ENCODE data around the gene TPTE.
"Not testable (repeated sequence)": the region's sequence is repeated elsewhere in the genome, so short reads cannot be mapped to it uniquely, and the experiment has no call there.

Gene TPTE

DNA sequence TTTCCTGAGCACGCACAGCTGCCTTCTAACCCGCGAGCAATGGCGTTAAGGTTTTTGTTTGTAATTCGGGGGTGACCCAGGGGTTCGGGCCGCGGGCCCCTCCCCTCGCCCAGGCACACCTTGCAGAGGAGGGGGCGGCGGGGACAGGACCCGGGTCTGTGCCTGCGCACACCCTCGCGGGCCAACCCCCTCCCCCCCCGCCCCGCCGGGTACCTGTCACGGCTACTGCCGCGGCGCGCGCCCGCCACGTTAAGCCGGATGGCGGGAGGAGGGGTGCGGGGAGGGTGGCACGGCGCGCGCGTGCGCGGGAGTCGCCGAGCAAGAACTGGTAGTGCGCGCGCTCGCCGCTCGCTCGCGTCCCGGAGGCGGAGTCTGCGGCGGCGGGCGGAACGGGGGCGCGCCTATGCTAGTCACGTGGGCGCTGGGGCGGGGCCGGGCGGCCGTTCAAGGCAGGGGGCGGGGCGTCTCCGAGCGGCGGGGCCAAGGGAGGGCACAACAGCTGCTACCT is at the start of gene TPTE:
Gene TPTE (plus strand): TSS at position 493 of the 508 bp plus-strand sequence. CDS start 17,141 bp downstream, outside the sequence.
- TF ChIP-seq, protein P1, sequence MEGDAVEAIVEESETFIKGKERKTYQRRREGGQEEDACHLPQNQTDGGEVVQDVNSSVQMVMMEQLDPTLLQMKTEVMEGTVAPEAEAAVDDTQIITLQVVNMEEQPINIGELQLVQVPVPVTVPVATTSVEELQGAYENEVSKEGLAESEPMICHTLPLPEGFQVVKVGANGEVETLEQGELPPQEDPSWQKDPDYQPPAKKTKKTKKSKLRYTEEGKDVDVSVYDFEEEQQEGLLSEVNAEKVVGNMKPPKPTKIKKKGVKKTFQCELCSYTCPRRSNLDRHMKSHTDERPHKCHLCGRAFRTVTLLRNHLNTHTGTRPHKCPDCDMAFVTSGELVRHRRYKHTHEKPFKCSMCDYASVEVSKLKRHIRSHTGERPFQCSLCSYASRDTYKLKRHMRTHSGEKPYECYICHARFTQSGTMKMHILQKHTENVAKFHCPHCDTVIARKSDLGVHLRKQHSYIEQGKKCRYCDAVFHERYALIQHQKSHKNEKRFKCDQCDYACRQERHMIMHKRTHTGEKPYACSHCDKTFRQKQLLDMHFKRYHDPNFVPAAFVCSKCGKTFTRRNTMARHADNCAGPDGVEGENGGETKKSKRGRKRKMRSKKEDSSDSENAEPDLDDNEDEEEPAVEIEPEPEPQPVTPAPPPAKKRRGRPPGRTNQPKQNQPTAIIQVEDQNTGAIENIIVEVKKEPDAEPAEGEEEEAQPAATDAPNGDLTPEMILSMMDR (conservative IDR thresholded peaks at IDR 0.05; ENCODE audit: control insufficient read depth, insufficient read depth, low read depth, low read length) = no peak
- no peak within 1 kb of the TSS for H3K4me3 ChIP-seq (ENCODE audit: control insufficient read depth, low read depth, low read length)
- no peak for DNase-seq (ENCODE audit: low read depth)

DNA sequence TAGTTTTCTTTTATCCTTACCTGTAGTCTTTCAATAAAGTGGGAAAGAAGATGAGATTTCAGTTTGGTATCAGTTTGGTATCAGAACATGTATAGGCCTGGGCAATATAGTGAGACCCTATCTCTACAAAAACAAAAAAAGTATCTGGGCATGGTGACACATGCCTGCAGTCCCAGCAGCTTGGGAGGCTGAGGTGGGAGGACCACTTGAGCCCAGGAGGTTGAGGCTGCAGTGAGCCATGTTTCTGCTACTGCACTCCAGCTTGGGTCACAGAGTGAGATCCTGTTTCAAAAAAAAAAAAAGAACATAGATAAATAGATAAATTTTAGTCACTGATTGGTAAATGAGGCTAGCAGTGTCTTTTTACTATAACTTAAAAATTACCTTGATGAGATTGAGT is 49.4 kb upstream of the TPTE start:
- H3K4me3 ChIP-seq (ENCODE audit: control insufficient read depth, low read depth, low read length); DNase-seq (ENCODE audit: low read depth): not testable (repeated sequence)

DNA sequence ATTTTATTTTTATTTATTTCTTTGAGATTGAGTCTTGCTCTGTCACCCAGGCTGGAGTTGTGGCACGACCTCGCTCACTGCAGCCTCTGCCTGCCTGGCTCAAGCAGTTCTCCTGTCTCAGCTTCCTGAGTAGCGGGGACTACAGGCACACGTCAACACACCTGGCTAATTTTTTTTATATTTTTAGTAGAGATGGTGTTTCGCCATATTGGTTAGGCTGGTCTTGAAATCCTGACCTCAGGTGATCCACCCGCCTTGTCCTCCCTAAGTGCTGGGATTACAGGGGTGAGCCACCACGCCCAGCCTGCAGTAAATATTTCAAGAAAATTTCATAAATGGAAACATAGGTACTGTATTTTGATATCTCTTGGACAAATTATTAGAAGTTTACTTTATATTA is 43.6 kb upstream of the TPTE start:
- not testable (repeated sequence) for H3K4me3 ChIP-seq (ENCODE audit: control insufficient read depth, low read depth, low read length)

DNA sequence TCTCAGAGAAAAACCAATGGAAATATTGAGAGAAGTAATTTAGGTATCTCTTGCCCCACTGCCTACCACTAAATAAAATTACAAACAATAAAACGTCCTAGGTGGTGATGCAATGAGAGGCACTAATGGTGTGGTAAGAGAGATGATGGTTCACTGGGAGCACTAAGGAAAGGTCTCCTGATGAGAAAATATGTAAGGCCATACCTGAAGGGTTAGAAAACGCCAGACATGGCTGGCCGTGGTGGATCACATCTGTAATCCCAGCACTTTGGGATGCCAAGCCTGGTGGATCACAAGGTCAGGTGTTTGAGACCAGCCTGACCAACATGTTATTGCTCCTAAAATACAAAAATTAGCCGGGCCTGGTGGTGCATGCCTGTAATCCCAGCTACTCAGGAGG is 41.5 kb upstream of the TPTE start:
- not testable (repeated sequence) for H3K4me3 ChIP-seq (ENCODE audit: control insufficient read depth, low read depth, low read length); DNase-seq (ENCODE audit: low read depth)

More for the DNA sequence above, 43.6 kb upstream of the TPTE start:
- not testable (repeated sequence) for DNase-seq (ENCODE audit: low read depth)

DNA sequence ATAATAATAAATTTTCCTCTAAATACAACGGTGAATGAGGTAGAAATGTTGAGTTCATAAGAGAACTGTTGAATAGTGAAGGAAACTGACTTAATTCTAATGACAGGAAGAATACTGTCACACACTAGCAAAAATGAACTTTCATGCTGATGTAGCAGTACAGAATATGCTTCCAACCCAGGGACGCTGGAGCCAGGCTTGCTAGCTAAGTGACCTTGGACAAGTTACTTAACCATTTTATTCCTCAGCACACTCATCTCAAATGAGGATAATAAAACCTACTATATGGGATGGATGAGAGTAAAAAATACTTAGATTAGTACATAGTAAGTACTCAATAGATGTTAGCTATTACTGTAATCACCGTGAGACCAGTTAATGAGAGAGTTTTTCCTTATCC is 36.5 kb upstream of the TPTE start:
- DNase-seq (ENCODE audit: low read depth); H3K4me3 ChIP-seq (ENCODE audit: control insufficient read depth, low read depth, low read length): not testable (repeated sequence)

DNA sequence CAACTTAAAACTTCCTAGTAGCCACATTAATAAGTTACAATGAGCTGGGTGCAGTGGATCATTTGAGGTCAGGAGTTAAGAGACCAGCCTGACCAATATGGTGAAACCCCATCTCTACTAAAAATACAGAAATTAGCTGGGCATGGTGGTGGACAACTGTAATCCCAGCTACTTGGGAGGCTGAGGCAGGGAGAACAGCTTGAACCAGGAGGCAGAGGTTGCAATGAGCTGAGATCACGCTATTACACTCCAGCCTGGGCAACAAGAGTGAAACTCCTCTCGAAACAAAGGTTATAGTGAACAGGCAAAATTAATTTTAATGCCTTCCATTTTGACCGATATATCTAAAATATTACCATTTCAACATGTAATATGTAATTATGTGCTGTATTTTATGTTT is 30.9 kb upstream of the TPTE start:
- H3K4me3 ChIP-seq (ENCODE audit: control insufficient read depth, low read depth, low read length); DNase-seq (ENCODE audit: low read depth): not testable (repeated sequence)

DNA sequence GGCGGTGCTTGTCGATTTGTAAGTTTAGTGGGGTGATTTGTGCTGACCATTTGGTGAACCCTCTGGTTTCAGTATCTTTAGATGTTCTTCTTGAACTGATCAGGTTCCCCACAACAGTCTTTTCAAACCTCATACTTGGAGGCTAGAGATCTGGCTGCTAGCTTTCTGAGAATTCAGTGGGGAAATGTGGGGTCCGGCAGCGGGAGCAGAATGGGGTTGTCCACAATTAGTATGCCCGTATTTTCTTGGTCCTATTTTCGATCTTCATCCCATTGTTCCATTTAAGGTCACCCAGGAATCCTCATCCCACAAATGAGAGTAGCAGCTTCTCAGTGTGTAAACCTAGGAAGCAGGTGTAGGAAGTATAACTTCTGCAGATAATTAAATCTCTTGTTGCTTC is 10.3 kb upstream of the TPTE start:
- TF ChIP-seq, protein P1 (conservative IDR thresholded peaks at IDR 0.05; ENCODE audit: control insufficient read depth, insufficient read depth, low read depth, low read length) = no peak
- no peak for DNase-seq (ENCODE audit: low read depth)

DNA sequence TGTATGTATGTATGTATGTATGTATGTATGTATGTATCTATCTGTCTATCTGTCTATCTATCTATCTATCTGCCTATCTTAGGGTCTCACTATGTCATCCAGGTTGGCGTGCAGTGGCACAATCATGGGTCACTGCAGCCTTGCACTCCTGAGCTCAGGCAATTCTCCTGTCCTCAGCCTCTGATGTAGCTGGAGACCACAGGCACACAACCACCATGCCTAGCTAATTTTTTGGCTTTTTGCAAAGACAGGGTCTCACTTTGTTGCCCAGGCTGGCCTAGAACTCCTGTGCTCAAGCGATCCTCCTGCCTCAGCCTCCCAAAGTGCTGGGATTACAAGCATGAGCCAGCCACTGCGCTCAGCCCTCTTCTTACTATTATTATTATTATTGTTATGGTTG is 4.5 kb upstream of the TPTE start:
- DNase-seq (ENCODE audit: low read depth); H3K4me3 ChIP-seq (ENCODE audit: control insufficient read depth, low read depth, low read length): not testable (repeated sequence)

More for the DNA sequence above, 10.3 kb upstream of the TPTE start:
- H3K4me3 ChIP-seq (ENCODE audit: control insufficient read depth, low read depth, low read length) = no peak overlapping the region

DNA sequence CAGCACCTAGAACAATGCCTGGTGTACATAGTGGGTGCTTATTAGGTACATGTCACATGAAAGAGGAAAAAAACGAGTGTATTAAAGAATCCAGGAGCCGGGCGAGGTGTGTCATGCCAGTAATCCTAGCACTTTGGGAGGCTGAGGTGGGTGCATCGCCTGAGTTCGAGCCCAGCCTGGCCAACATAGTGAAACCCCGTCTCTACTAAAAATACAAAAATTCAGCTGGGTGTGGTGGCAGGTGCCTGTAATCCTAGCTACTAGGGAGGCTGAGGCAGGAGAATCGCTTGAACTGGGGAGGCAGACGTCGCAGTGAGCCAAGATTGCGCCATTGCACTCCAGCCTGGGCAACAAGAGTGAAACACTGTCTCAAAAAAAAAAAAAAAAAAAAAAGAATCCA is 3.5 kb upstream of the TPTE start:
- not testable (repeated sequence) for H3K4me3 ChIP-seq (ENCODE audit: control insufficient read depth, low read depth, low read length); DNase-seq (ENCODE audit: low read depth)

DNA sequence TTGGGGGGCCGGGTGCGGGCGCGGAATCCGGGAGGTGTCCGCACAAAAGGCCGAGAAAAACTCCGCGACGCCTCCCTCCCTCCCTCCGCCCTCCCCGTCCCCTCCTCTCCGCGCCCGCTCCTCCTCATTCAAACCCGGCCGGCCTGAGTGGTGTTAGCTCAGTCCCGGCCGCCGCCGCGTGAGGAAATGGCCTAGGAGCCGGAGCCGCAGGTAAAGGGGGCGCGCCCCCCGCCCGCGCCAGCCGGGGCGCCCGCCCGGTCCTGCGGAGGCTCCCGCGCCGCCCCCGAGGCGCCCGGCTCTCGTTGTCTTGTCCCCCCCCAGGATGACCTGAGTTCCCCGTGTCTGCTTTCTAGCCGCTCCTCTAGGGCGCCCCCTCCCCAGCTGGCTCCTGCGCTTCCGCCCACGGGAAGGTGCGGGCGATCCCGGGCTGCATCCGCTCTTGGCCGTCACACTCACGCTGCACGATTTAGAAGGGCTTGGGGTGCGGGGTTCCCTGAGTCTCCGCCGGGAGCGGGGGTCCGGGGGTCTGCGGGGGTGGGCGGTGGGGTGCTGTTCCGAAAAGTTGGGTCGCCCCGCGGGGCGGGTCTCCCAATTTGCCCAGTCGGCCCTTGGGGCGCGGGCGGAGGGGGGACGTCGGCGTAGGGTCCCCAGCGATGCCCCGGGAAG is 585 bp downstream of the TPTE start:
- not testable (repeated sequence) for DNase-seq (ENCODE audit: low read depth); H3K4me3 ChIP-seq (ENCODE audit: control insufficient read depth, low read depth, low read length)

DNA sequence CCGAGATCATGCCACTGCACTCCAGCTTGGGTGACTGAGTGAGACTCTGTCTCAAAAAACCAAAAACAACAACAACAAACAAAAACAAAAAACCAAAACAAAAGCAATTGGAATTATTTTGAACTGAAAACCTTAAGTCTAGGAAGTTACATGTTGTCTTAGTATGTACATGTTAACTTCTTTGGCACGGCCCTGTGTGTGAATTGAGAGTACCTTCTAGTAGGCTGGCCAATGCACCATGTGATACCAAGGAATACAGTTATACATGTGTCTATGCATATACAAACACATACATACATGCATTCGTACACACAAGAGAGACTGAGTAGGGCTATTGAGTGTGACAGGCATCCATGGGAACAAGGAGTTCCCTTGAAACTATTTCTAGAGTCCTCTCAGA is 18.6 kb downstream of the TPTE start:
- H3K4me3 ChIP-seq (ENCODE audit: control insufficient read depth, low read depth, low read length) = no peak overlapping the region
- TF ChIP-seq, protein P1 (conservative IDR thresholded peaks at IDR 0.05; ENCODE audit: control insufficient read depth, insufficient read depth, low read depth, low read length) = no peak

DNA sequence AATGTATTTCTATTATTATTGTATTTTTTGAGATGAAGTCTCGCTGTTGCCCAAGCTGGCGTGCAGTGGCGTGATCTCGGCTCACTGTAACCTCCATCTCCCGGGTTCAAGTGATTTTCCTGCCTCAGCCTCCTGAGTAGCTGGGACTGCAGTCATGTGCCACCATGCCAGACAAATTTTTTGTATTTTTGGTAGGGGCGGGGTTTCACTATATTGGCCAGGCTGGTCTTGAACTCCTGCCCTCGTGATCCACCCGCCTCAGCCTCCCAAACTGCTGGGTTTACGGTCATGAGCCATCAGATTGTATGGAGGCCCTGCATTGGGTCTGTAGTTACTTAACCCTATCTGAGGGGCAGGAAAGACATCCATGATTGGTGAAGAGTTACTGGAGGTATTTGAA is 23.0 kb downstream of the TPTE start:
- not testable (repeated sequence) for H3K4me3 ChIP-seq (ENCODE audit: control insufficient read depth, low read depth, low read length)

More for the DNA sequence above, 18.6 kb downstream of the TPTE start:
- no peak for DNase-seq (ENCODE audit: low read depth)

DNA sequence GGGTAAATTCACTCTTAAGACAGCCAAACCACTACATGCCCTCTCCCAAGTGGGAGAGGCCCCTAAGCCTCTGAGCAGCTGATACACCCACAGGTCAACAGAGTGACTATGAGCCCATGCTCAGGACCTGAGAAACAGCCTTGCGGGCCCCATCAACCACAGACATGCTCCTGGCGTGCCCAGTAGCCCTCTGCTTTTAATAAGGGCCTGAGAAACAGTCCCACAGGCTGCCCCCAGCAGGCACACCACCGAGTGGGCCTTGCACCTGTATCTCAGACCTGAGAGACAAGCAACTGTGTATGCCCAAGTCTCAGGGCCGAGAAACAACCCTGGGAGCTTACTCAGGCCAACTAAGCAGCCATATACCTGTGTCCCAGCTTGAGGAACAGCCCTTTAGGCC is 26.5 kb downstream of the TPTE start:
- DNase-seq (ENCODE audit: low read depth); H3K4me3 ChIP-seq (ENCODE audit: control insufficient read depth, low read depth, low read length): not testable (repeated sequence)

More for the DNA sequence above, 23.0 kb downstream of the TPTE start:
- DNase-seq (ENCODE audit: low read depth) = not testable (repeated sequence)

DNA sequence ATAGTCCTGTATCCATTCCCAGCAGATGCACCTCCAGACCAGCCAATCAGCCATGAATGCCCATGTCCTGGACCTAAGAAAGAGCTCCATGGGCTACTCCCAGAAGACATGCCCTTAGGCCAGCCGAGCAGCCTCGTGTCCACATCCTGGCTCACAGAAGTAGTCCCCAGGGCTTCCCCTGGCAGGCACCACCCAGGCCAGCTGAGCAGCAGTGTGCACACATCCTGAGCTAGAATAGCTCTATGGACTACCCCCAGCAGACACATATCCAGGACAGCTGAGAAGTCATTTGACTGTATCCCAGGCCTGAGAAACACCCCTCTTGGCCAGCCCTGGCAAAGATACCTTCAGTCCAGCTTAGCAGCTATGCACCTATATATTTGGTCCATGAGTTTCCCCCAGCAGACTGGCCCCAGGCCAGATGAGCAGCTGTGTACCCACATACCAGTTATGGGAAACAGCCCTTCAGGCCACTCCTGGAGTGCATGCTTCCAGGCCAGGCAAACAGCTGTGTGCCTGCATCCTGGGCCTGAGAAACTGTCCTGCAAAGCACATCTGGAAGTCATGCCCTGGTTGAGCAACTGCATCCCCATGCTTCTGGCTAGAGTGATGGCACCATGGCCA is 27.1 kb downstream of the TPTE start:
- DNase-seq (ENCODE audit: low read depth); H3K4me3 ChIP-seq (ENCODE audit: control insufficient read depth, low read depth, low read length): not testable (repeated sequence)

DNA sequence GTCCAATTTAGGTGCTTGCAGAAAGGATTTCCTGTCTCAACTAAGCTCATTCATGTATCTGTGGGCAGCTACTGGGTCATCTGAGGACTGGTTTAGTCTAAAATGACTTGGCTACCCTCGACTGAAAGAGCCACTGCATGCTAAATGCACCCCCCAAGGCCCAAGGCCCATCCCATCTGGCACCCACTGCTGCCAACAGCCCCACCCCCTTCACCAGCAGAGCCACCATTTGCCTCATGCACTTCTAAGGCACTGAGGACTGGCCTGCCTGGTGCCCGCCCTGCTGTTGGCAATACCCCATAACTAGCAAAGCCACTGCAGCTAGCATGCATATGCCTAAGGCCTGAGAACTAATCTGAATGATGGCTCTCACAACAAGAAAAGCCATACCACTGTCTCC is 49.4 kb downstream of the TPTE start:
- not testable (repeated sequence) for DNase-seq (ENCODE audit: low read depth); H3K4me3 ChIP-seq (ENCODE audit: control insufficient read depth, low read depth, low read length)
